ENCODE results near the gene CD44.

The CD44 gene

DNA sequence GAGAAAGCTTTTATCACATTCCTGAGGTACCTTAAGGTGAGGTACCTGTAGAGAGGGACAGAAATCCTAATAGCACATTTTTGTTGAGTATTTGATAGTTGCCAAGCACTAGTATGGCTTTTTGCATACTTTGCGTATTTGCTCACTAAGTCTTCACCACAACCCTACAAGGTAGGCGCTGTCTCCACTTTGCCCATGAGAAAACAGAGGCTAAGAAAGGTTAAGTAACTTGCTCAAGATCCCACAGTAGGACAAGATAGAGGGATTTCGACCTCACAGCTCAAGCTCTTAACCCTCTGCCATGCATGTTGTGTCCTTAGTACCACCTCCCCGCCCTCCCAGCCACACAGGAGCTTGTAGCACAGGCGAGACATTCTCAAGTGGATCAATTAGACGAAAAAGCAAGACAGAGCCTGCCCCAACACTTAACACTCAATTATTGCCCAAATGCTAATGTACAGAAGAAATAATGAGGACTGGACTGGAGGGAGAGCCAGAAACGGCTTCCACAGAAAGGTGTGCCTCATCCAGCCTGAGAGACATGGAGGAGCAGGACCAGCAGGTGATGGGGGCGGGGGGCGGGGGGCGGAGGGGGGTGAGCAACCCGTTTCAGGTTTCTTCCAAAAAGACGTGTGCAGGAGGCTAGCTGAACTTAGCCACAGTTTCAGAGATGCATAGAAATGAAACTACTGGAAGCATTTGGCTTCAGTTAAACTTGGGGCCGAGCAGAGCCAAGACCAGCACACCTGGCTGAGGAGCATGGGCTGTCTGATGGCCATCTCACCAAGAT lies 26.7 kb upstream of the CD44 start:
- no peak for DNase-seq

DNA sequence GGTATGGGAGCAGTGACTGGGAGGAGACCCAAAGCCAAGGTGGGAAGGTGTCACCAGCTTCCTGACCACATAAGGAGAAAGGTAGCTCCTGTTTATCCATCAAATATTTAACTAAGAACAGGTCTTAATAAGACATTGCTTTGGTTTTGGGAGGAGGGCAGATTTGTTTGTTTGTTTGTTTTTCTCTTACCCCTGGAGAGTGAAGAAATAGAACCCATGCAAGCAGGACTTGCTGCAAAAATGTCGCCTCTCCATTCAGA lies 26.2 kb upstream of the CD44 start:
- no peak for DNase-seq

DNA sequence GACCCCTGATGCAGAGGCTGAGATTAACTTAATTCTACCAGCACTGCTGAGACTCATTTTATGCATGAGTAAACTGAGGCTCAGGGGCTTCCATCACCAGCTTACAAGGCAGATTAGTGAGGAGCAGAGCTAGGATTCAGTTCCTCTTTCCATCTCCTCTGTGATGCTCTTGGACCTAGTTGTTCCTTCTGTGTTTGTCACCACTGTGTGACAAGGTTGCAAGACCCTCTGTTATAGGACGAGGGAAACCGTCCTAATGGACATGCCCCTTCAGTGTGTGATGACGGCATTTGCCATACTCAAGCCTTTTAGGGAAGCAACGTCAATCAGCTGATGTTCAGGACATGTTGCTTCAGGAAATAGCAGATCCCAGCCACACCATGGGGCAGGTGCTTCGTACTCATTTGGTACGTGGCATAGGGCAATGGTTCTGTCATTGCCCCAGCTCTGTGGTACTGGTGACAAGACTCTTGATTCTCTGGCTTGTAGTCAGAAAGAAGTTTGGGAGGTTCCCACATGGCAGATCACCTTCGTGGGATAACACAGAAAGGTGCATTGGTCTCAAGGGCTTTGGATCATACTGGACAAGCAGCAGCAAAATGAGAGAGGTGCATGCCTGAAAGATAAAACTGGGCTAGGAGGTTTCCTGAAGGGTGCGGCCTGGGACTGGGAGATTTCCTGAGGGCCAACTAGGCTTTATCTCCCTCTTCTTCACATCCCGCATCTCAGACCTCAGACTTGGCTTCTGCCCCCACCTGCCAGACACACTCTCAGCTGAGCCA lies 23.9 kb upstream of the CD44 start:
- peak; percentile 57 to 65 for DNase-seq

DNA sequence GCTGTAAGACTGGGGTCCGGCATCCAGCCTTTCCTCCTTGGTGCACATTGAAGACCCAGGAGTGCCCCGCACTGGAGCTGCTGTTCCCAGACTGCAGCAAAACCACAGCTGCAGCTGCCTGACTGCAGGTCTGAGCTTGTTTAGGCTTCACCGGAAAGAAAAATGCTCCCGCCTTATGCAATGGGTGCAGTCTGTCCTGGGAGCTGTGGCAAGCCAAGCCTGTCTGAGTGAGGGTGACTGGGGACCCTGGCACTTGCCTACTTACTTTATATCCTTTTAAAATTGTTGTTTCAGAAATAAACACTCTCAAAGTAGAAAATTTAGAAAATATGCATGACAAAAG lies 23.3 kb upstream of the CD44 start:
- DNase-seq, result no peak

- DNase-seq, result no peak
Measured at GRCh38 chr11:35116245-35116644, 22.7 kb upstream of the CD44 start.

DNA sequence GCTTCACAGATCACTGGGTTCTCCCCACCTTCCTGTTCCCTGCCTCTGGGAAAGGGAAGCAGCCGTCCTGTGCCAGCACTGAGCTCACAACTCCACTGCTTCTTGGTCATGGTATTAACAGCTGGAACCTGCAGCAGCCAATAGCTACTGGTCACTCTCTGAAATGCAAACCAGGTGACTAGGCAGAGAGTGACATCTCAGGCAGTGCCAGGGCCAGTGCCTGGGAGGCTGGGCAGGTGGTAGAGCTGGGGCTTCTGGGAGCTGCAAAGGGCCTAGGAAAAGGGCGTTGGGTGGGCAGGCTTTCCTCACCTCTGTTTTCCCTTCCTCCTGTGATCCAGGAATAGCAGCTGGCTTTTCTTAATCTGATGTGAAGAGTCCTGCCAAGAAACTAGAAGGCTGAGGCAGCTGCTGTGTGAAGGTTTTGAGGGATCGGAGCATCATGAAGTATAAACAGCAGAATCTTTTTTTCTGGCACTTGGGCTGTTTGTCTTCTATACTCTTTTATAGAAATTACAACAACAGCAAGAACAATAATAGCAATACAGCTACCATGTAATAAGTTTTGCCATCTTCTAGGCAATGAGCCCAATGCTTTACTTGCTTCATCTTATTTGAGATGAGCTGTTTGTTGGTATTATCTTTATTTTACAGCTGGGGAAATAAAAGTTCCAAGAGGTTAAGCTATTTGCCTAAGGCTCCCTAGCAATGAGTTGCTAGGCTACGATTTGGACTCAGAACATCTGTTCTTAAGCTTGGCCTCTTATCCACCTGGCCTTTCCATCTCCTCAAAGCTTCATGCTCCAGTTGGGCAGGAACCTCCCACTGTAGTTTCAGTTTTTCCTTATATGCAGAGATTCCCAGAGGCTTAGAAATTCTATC lies 22.0 kb upstream of the CD44 start:
- no peak for DNase-seq

- no peak for DNase-seq
Measured at GRCh38 chr11:35118906-35119305, 20.1 kb upstream of the CD44 start.

- no peak for DNase-seq
Measured at GRCh38 chr11:35121326-35121865, 17.6 kb upstream of the CD44 start.

- no peak for DNase-seq
Measured at GRCh38 chr11:35122308-35122707, 16.7 kb upstream of the CD44 start.

DNA sequence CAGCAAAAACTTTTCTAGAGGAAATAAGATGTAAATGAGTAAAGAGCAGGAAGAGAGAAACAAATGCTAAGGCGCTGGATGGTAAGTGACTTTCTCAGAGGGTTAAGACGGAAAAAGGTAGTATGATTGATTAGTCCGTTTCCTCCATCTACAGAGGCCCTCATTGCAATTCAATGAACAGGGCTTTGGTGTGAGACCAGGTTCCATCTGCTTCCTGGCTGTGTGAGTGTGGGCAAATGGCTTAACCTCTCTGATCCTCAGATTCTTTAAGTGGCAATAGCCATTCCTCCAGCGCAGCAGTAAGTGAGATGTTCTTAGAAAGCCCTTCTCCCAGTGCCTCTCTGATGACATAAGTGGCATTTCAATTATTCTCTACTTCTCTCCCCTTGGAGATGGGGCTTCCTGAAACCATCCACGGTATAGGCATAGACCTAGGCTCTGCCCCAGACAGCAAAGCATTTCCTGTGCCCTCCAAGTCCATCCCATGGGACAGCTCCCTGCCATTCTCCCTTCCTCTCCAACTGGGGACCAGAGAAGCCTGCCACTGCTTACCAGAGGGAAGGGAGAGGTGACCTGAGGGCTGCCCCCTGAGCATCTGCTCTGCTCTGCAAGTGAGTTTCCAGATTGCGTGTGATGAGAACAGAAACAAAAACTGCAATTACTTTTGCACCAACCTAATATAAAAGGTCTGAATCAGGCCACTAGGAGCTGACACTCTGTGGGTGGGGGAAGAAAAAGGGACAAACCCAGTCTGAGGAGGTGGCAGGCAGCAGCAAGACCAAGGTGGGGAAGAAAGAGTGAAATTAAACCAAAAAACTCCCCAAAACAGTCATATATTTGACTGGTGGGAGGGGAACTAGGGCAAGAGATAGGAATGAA lies 12.7 kb upstream of the CD44 start:
- DNase-seq, result no peak

GRCh38 chr11:35126879-35127581 lies 11.9 kb upstream of the CD44 start:
- no peak for DNase-seq

DNA sequence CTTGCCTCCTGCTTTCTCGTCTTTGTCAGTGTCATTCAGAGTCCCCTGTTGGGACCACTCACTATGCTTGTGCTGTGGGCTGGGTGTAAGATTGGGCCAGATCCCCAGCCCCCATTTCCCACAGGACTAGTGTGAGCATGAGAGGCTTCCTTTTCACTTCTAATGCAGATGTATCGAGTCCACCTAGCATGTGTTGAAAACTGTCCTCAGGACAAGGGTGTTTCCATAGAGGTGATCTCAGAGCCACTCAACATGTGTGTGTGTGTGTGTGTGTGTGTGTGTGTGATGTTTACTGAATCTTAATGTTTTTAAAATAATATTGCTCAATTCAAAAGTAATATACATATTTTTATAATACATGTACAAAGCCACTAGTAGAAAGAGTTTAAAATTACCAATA lies 11.4 kb upstream of the CD44 start:
- no peak for DNase-seq

GRCh38 chr11:35131094-35131493 lies 7.9 kb upstream of the CD44 start:
- no peak for DNase-seq

- DNase-seq, result no peak
Measured at GRCh38 chr11:35131886-35132285, 7.1 kb upstream of the CD44 start.

- no peak for DNase-seq
Measured at GRCh38 chr11:35133656-35134055, 5.3 kb upstream of the CD44 start.

- DNase-seq, result peak; percentile 69 to 80
Measured at GRCh38 chr11:35134403-35135148, 4.4 kb upstream of the CD44 start.

DNA sequence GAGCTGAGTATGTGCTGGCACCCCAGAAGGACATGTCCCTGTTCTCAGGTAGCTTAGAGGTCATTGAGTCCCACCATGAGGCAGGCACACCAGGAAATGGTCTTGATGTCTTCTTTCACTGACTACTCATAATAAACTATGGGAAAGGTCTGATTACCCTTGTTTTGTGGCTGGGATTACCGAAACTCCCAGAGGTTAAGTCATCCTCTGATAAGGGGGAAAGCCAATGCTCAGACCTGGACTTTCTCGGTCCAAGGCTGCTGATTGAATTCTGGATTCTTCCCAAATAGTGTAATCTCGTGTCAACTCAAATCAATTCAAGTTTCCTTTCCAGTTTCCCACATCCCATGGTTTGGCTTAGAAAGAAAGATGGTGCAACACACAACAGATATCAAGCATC lies 3.7 kb upstream of the CD44 start:
- DNase-seq, result no peak

GRCh38 chr11:35136311-35136710 lies 2.7 kb upstream of the CD44 start:
- DNase-seq, result no peak

DNA sequence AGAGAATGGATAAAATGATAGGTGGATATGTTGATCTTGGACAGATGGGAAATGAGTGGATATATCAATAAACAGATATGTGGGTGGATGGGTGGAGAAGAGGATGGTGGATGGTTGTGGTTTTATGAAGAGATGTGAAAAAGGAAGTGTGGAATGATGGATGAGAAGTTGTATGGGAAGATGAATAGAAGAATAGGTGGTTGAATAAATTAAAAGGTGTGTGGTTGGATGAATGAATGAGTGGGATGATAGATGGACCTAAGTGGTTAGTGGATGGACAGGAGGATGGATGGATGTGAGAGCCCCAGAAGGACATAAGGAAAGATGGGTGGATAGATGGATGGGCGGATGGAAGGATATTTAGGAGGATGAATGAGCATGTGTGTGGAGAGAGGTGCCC lies 913 bp upstream of the CD44 start:
- no peak for DNase-seq

DNA sequence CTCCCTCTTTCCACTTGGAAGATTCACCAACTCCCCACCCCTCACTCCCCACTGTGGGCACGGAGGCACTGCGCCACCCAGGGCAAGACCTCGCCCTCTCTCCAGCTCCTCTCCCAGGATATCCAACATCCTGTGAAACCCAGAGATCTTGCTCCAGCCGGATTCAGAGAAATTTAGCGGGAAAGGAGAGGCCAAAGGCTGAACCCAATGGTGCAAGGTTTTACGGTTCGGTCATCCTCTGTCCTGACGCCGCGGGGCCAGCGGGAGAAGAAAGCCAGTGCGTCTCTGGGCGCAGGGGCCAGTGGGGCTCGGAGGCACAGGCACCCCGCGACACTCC lies 397 bp upstream of the CD44 start:
- no peak for DNase-seq

DNA sequence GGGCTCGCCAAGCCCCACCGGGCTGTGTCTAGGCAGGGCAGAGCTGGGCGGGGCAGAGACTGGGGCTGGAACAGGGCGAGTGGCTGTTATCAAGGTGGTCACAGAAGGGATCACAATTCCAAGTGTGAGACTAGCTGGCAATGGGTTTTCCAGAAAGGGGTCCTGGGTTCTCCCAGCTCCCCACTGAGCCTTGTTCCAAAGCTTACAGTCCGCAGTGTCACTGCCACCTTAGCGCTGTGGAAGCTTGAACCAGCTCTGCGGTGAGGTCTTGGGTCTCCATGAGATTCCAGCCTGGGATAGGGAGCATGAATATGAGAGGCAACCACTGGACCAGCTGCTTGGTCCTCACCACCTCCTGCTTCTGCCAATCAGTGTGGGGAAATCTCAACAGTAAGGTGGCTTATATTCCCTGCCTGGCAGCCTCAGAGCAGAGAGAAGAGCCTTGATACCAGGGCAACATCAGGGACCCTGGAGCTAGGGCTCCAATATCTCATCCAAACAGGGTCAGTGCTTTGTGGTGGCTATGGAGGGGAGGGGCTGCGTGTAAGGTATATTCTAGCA lies 831 bp downstream of the CD44 start:
- no peak for DNase-seq
